Kidney (tissue), 14 donors: ENCODE data around the gene FOXK1. TPM values are rescaled to one million over a fixed set of nuclear protein-coding genes. Genes with fewer than 3 reads are reported as not detected.

Experiments
- DNase-seq, 5 donors: peaks; one replicate each; pipeline ENCODE4 v3.0.0-alpha.2; 2013 to 2020
- FAIRE-seq: peaks from 2 replicates; lab custom pipeline; 2012; peaks lifted over from hg19 to GRCh38; lab: Jason Lieb, UNC
- H3K27ac ChIP-seq, 2 donors: one replicate each; pipeline ENCODE4 v1.7.0; 2013; ENCODE audit warnings: low read depth in 2 of 2, low read length in 2 of 2, inconsistent platforms in 1 of 2
- H3K27me3 ChIP-seq: one replicate; pipeline ENCODE4 v1.7.1; 2013; ENCODE audit warnings: low read length, inconsistent platforms; ENCODE audit not compliant: control insufficient read depth, insufficient read depth
- H3K36me3 ChIP-seq, 3 donors: one replicate each; pipeline versions ENCODE4 v1.7.0 to v1.7.1; 2013; ENCODE audit warnings: low read length in 3 of 3, control low read depth in 1 of 3, inconsistent platforms in 1 of 3; ENCODE audit not compliant: insufficient read depth in 3 of 3, control insufficient read depth in 2 of 3
- H3K4me1 ChIP-seq, 3 donors: one replicate each; pipeline versions ENCODE4 v1.7.0 to v1.7.1; 2013; ENCODE audit warnings: low read length in 3 of 3, inconsistent platforms in 1 of 3, low read depth in 1 of 3; ENCODE audit not compliant: control insufficient read depth in 2 of 3, insufficient read depth in 2 of 3
- H3K4me3 ChIP-seq, 3 donors: one replicate each; pipeline versions ENCODE4 v1.7.0 to v1.8.1; 2013; ENCODE audit warnings: low read length in 3 of 3, control low read depth in 1 of 3, inconsistent platforms in 1 of 3
- H3K9ac ChIP-seq, 3 donors: one replicate each; pipeline versions ENCODE4 v1.7.0 to v1.7.1; 2013; ENCODE audit warnings: low read length in 3 of 3, control low read depth in 1 of 3, inconsistent platforms in 1 of 3
- H3K9me3 ChIP-seq, 3 donors: one replicate each; pipeline versions ENCODE4 v1.7.0 to v1.7.1; 2013; ENCODE audit warnings: low read length in 3 of 3, control low read depth in 1 of 3, inconsistent platforms in 1 of 3; ENCODE audit not compliant: control insufficient read depth in 2 of 3, insufficient read depth in 1 of 3
- CTCF ChIP-seq: IDR thresholded peaks from 3 replicates; pipeline ENCODE4 v1.5.1; 2012; ENCODE audit warnings: mild to moderate bottlenecking, moderate library complexity, borderline replicate concordance; ENCODE audit not compliant: insufficient read depth; ENCODE audit errors: extremely low read depth
- intact Hi-C: fragments of 100-400 bp; cut with DNase I; formaldehyde crosslinking; loops from one replicate; pipeline ENCODE4 v1.11.1; 2022
- polyA plus RNA-seq: library from polyadenylated mRNA; stranded (reverse); fragments of 350-450 nt; fragmentation: Illumina TruSeq; extraction: RNeasy Lipid Tissue Mini Kit (QIAGEN cat#74804); gene quantifications from one replicate; pipeline ENCODE4 v1.2.3, GENCODE V29; 2014; ENCODE audit warnings: low read depth, low replicate concordance; ENCODE audit not compliant: insufficient read depth
- total RNA-seq: library from RNA; stranded (reverse); fragmentation: NEBNext Ultra II Directional; extraction: Animal tissue kit (Norgen Biotek cat#: 25700); gene quantifications from one replicate; pipeline ENCODE4 v1.2.1, GENCODE V29; 2021
- donor health status: control.
- donor health status: control.
- donor health status: control.
- donor health status: control.
- donor health status: control.
- donor health status: DM: yes; HTN: yes; CAD: no.
- donor health status: Normal renal cell carcinoma (clear cell type).

FOXK1 gene
- total and polyA plus RNA-seq, 2 donors from 2014 or later = 3.9 to 44.2 TPM

GRCh38 chr7:4809666-4810065 is 127.6 kb downstream of the FOXK1 start:
- Histone ChIP-seq H3K4me3 (no peak overlapping the region), H3K9me3 (no peaks in the 10 kb centered on the region), H3K9ac (no peak overlapping the region), H3K27me3 (no peaks in the 10 kb centered on the region), H3K36me3 (no peaks in the 10 kb centered on the region), H3K4me1 (no peaks in the 10 kb centered on the region), H3K27ac (no peak overlapping the region)
- no peak for TF ChIP-seq CTCF
- DNase-seq (no peak), FAIRE-seq (no peak)
- intact Hi-C loops = no loop called here

- no peak for TF ChIP-seq CTCF
- DNase-seq = no peak
- H3K4me3 ChIP-seq = no peak overlapping the region
- no peaks in the 10 kb centered on the region for H3K36me3 ChIP-seq
- no peak for FAIRE-seq
- no peaks in the 10 kb centered on the region for H3K4me1 ChIP-seq
- H3K9ac ChIP-seq = no peak overlapping the region
- no peaks in the 10 kb centered on the region for H3K27me3 ChIP-seq
- intact Hi-C loops = no loop called here
- H3K9me3 ChIP-seq = no peaks in the 10 kb centered on the region
- H3K27ac ChIP-seq = no peak overlapping the region
Observed at GRCh38 chr7:4814433-4814832, 132.3 kb downstream of the FOXK1 start.

- no peak overlapping the region for H3K9ac ChIP-seq
- TF ChIP-seq CTCF = no peak
- no peak overlapping the region for H3K27ac ChIP-seq
- H3K36me3 ChIP-seq = no peaks in the 10 kb centered on the region
- H3K4me1 ChIP-seq = no peaks in the 10 kb centered on the region
- H3K27me3 ChIP-seq = no peaks in the 10 kb centered on the region
- DNase-seq = no peak
- H3K9me3 ChIP-seq = no peaks in the 10 kb centered on the region
- H3K4me3 ChIP-seq = no peak overlapping the region
- FAIRE-seq = no peak
- intact Hi-C loops = no loop called here
Observed at GRCh38 chr7:4815121-4815520, 133.0 kb downstream of the FOXK1 start.

GRCh38 chr7:4815609-4816418 is 133.7 kb downstream of the FOXK1 start:
- intact Hi-C loops = no loop called here
- Histone ChIP-seq H3K4me1 (peaks cover 0 to 1% (median 0%) of the 10 kb centered on the region in 3 donors), H3K9ac (no peak overlapping the region), H3K27me3 (no peaks in the 10 kb centered on the region), H3K36me3 (no peaks in the 10 kb centered on the region), H3K4me3 (no peak overlapping the region), H3K27ac (no peak overlapping the region), H3K9me3 (no peaks in the 10 kb centered on the region)
- DNase-seq (no peak), FAIRE-seq (no peak)
- no peak for TF ChIP-seq CTCF
